HepG2 (cell line): ENCODE measurements around the gene BRMS1. TPM values are rescaled to one million over a fixed set of nuclear protein-coding genes. Genes with fewer than 3 reads are reported as not detected.
A peak's percentile ranks its signal among the peaks of the same experiment; 100 is the strongest.

ENCODE experiments used
- ATF5 ChIP-seq: sonication (generic); formaldehyde crosslinking; IDR thresholded peaks from 2 replicates; pipeline ENCODE4 v1.4.0; 2020; ENCODE audit warnings: mild to moderate bottlenecking, low read depth, missing genetic modification reagents
- BRCA1 ChIP-seq: sonication (generic); formaldehyde crosslinking; IDR thresholded peaks from 2 replicates; pipeline ENCODE4 v1.4.0; 2020; ENCODE audit warnings: missing genetic modification reagents
- HBP1 ChIP-seq: IDR thresholded peaks from 2 replicates; pipeline ENCODE4 v1.6.1; 2016; ENCODE audit warnings: low read depth, control low read depth
- HMGXB4 ChIP-seq, 2 experiments: sonication (generic) in 1 of 2; formaldehyde crosslinking in 1 of 2; IDR thresholded peaks; 2 replicates each; pipeline versions ENCODE4 v1.4.0 to v1.6.1; 2018 to 2020; ENCODE audit warnings: missing genetic modification reagents in 2 of 2, borderline replicate concordance in 1 of 2, low read depth in 1 of 2, mild to moderate bottlenecking in 1 of 2, missing biosample characterization in 1 of 2
- NFE2L2 ChIP-seq: fragments of 150-350 bp; IDR thresholded peaks from 2 replicates; pipeline ENCODE4 v1.6.1; 2014; ENCODE audit warnings: low read length
- PAWR ChIP-seq: sonication (generic); formaldehyde crosslinking; IDR thresholded peaks from 2 replicates; pipeline ENCODE4 v1.4.0; 2020; ENCODE audit warnings: missing genetic modification reagents, mild to moderate bottlenecking, borderline replicate concordance
- TCF12 ChIP-seq, 2 experiments: fragments of 450-650 bp in 1 of 2; sonication (generic) in 1 of 2; formaldehyde crosslinking in 1 of 2; IDR thresholded peaks; 2 replicates each; pipeline versions ENCODE4 v1.6.1 to v1.8.0; 2017 to 2022; ENCODE audit warnings: antibody characterized with exemption in 1 of 2, mild to moderate bottlenecking in 1 of 2, missing genetic modification reagents in 1 of 2, moderate library complexity in 1 of 2
- TEF ChIP-seq: sonication (generic); formaldehyde crosslinking; IDR thresholded peaks from 2 replicates; pipeline ENCODE4 v1.5.0; 2020; ENCODE audit warnings: missing genetic modification reagents
- TFE3 ChIP-seq: IDR thresholded peaks from 2 replicates; pipeline ENCODE4 v1.6.1; 2016
- TP53 ChIP-seq: sonication (generic); formaldehyde crosslinking; conservative IDR thresholded peaks from 2 replicates; pipeline ENCODE4 v1.4.0; 2020; ENCODE audit warnings: missing genetic modification reagents
- TSC22D2 ChIP-seq: sonication (generic); formaldehyde crosslinking; IDR thresholded peaks from 2 replicates; pipeline ENCODE4 v1.5.1; 2020; ENCODE audit warnings: missing genetic modification reagents, mild to moderate bottlenecking, borderline replicate concordance
- ZBED4 ChIP-seq: sonication (generic); formaldehyde crosslinking; IDR thresholded peaks from 2 replicates; pipeline ENCODE4 v1.4.0; 2020; ENCODE audit warnings: missing genetic modification reagents, borderline replicate concordance
- ZFP41 ChIP-seq: sonication (generic); formaldehyde crosslinking; IDR thresholded peaks from 2 replicates; pipeline ENCODE4 v1.4.0; 2020; ENCODE audit warnings: mild to moderate bottlenecking, missing genetic modification reagents, borderline replicate concordance
- ZFX ChIP-seq: sonication (generic); formaldehyde crosslinking; IDR thresholded peaks from 2 replicates; pipeline ENCODE4 v1.4.0; 2020; ENCODE audit warnings: mild to moderate bottlenecking, low read depth, missing genetic modification reagents, moderate library complexity
- ZNF34 ChIP-seq: sonication (generic); formaldehyde crosslinking; IDR thresholded peaks from 2 replicates; pipeline ENCODE4 v1.4.0; 2020; ENCODE audit warnings: mild to moderate bottlenecking, missing genetic modification reagents, borderline replicate concordance
- ZNF468 ChIP-seq: sonication (generic); formaldehyde crosslinking; IDR thresholded peaks from 2 replicates; pipeline ENCODE4 v1.8.0; 2022; ENCODE audit warnings: mild to moderate bottlenecking, moderate library complexity, missing genetic modification reagents
- polyA plus RNA-seq, 8 experiments: library from polyadenylated mRNA; depleted of rRNA in 3 of 8; stranded (reverse) in 7 of 8; unstranded in 1 of 8; fragments of >200 nt; fragmentation: Illumina TruSeq in 4 of 8; extraction: Trizol in 4 of 8; gene quantifications; 2 replicates each; pipeline versions ENCODE4 v1.2.1 to v1.2.3, GENCODE V29; 2011 to 2016; ENCODE audit warnings: low read depth in 4 of 8, missing spikeins in 1 of 8, mixed read lengths in 1 of 8; ENCODE audit not compliant: insufficient read depth in 1 of 8
- total RNA-seq, 5 experiments: library from RNA; depleted of rRNA; stranded (reverse); fragments of >200 nt; fragmentation: Illumina TruSeq; extraction: Trizol; gene quantifications; 2 replicates each; pipeline ENCODE4 v1.2.3, GENCODE V29; 2016; ENCODE audit warnings: low read depth in 1 of 5

Gene BRMS1
- total and polyA plus RNA-seq, 2 of the 13 experiments (the other 11 are each of a cell fraction or from before 2014, with no cell fraction given), result 15.8 to 55.7 TPM

- TF ChIP-seq ZBED4 (CRISPR knock-in tag) (0 out of 2 replicates have a peak, but pooled peaks have one; percentile 1), TFE3 (peak; percentile 80), ZFX (CRISPR knock-in tag) (no peak), HMGXB4 (CRISPR knock-in tag; IDR thresholded peaks at IDR 0.05; ENCODE audit: borderline replicate concordance in 1 of 2, low read depth in 1 of 2) (peak in 1 of 2 experiments; percentile 47; a peak in 2 of 4 replicates), TP53 (CRISPR knock-in tag) (peak; percentile 5; the same call in 1 of the 2 replicates), ZNF34 (CRISPR knock-in tag) (0 out of 2 replicates have a peak, but pooled peaks have one; percentile 14), ZFP41 (CRISPR knock-in tag) (peak; percentile 46; the same call in 1 of the 2 replicates), TSC22D2 (0 out of 2 replicates have a peak, but pooled peaks have one; percentile 82), BRCA1 (peak; percentile 78; the same call in 1 of the 2 replicates), HBP1 (CRISPR knock-in tag) (peak; percentile 95), NFE2L2 (no peak), ATF5 (0 out of 2 replicates have a peak, but pooled peaks have one; percentile 48), ZNF468 (CRISPR knock-in tag) (no peak), TCF12 (IDR thresholded peaks at IDR 0.05) (no peak), TCF12 (CRISPR knock-in tag; IDR thresholded peaks at IDR 0.05) (0 out of 2 replicates have a peak, but pooled peaks have one; percentile 41), TEF (CRISPR knock-in tag) (no peak), PAWR (CRISPR knock-in tag) (no peak)
Observed at GRCh38 chr11:66289548-66290329, 55.2 kb downstream of the BRMS1 start (continued).
